ENCODE data around the gene YKT6. TPM values are rescaled to one million over a fixed set of nuclear protein-coding genes. Genes with fewer than 3 reads are reported as not detected.

YKT6 gene
- total RNA-seq, 1 donor from 2014 or later, result 131 TPM

GRCh38 chr7:44224080-44224973 is 23.5 kb downstream of the YKT6 start:
- no peaks in the 10 kb centered on the region for H3K4me1 Mint-ChIP-seq (ENCODE audit: low read depth)
- no peak for TF ChIP-seq CTCF (IDR thresholded peaks at IDR 0.05)
- no peak overlapping the region for H3K27ac Mint-ChIP-seq (ENCODE audit: unreplicated experiment)
- H3K27me3 Mint-ChIP-seq (ENCODE audit: low read depth), result peaks cover 12% of the 10 kb centered on the region
- DNase-seq (ENCODE audit: low spot score), result peak; percentile 71
- H3K9me3 Mint-ChIP-seq (ENCODE audit: low read depth), result no peaks in the 10 kb centered on the region
- no peak overlapping the region for H3K4me3 Mint-ChIP-seq (ENCODE audit: unreplicated experiment)
- H3K36me3 Mint-ChIP-seq (ENCODE audit: low read depth), result no peaks in the 10 kb centered on the region

GRCh38 chr7:44224974-44225565 is 24.3 kb downstream of the YKT6 start:
- H3K36me3 Mint-ChIP-seq (ENCODE audit: low read depth), result no peaks in the 10 kb centered on the region
- TF ChIP-seq CTCF (IDR thresholded peaks at IDR 0.05), result no peak
- no peaks in the 10 kb centered on the region for H3K4me1 Mint-ChIP-seq (ENCODE audit: low read depth)
- no peak overlapping the region for H3K27ac Mint-ChIP-seq (ENCODE audit: unreplicated experiment)
- no peaks in the 10 kb centered on the region for H3K9me3 Mint-ChIP-seq (ENCODE audit: low read depth)
- no peak overlapping the region for H3K4me3 Mint-ChIP-seq (ENCODE audit: unreplicated experiment)
- peak; percentile 77 for DNase-seq (ENCODE audit: low spot score)
- H3K27me3 Mint-ChIP-seq (ENCODE audit: low read depth), result peaks cover 12% of the 10 kb centered on the region

- DNase-seq (ENCODE audit: low spot score), result peak; percentile 70
- Mint-ChIP-seq H3K36me3 (ENCODE audit: low read depth) (no peaks in the 10 kb centered on the region), H3K9me3 (ENCODE audit: low read depth) (no peaks in the 10 kb centered on the region), H3K4me3 (ENCODE audit: unreplicated experiment) (no peak overlapping the region), H3K27ac (ENCODE audit: unreplicated experiment) (no peak overlapping the region), H3K4me1 (ENCODE audit: low read depth) (no peaks in the 10 kb centered on the region), H3K27me3 (ENCODE audit: low read depth) (peaks cover 12% of the 10 kb centered on the region)
- TF ChIP-seq CTCF (IDR thresholded peaks at IDR 0.05), result no peak
Measured at GRCh38 chr7:44225566-44226395, 25.0 kb downstream of the YKT6 start.

- DNase-seq (ENCODE audit: low spot score), result peak; percentile 73
- TF ChIP-seq CTCF (IDR thresholded peaks at IDR 0.05), result no peak
- Mint-ChIP-seq H3K27ac (ENCODE audit: unreplicated experiment) (no peak overlapping the region), H3K9me3 (ENCODE audit: low read depth) (no peaks in the 10 kb centered on the region), H3K4me3 (ENCODE audit: unreplicated experiment) (no peak overlapping the region), H3K27me3 (ENCODE audit: low read depth) (peaks cover 12% of the 10 kb centered on the region), H3K4me1 (ENCODE audit: low read depth) (no peaks in the 10 kb centered on the region), H3K36me3 (ENCODE audit: low read depth) (no peaks in the 10 kb centered on the region)
Measured at GRCh38 chr7:44226396-44226753, 25.6 kb downstream of the YKT6 start.

GRCh38 chr7:44227911-44228310 is 27.1 kb downstream of the YKT6 start:
- no peak for TF ChIP-seq CTCF (IDR thresholded peaks at IDR 0.05)
- H3K4me1 Mint-ChIP-seq (ENCODE audit: low read depth), result no peaks in the 10 kb centered on the region
- peaks cover 8% of the 10 kb centered on the region for H3K27me3 Mint-ChIP-seq (ENCODE audit: low read depth)
- H3K36me3 Mint-ChIP-seq (ENCODE audit: low read depth), result no peaks in the 10 kb centered on the region
- H3K9me3 Mint-ChIP-seq (ENCODE audit: low read depth), result no peaks in the 10 kb centered on the region
- H3K4me3 Mint-ChIP-seq (ENCODE audit: unreplicated experiment), result no peak overlapping the region
- DNase-seq (ENCODE audit: low spot score), result no peak
- H3K27ac Mint-ChIP-seq (ENCODE audit: unreplicated experiment), result no peak overlapping the region
